ENCODE measurements around the gene MTA2.
"Not testable (repeated sequence)": the region's sequence is repeated elsewhere in the genome, so short reads cannot be mapped to it uniquely, and the experiment has no call there.

The MTA2 gene

GRCh38 chr11:62565100-62565802 lies 36.4 kb downstream of the MTA2 start:
- no peak for DNase-seq

GRCh38 chr11:62561677-62562230 lies 39.9 kb downstream of the MTA2 start:
- DNase-seq: not testable (repeated sequence)

GRCh38 chr11:62560566-62561103 lies 41.0 kb downstream of the MTA2 start:
- DNase-seq: peak; percentile 80

- DNase-seq: not testable (repeated sequence)
Observed at GRCh38 chr11:62559626-62560025, 42.0 kb downstream of the MTA2 start.

GRCh38 chr11:62559204-62559603 lies 42.5 kb downstream of the MTA2 start:
- no peak for DNase-seq

- DNase-seq: no peak
Observed at GRCh38 chr11:62558669-62559068, 43.0 kb downstream of the MTA2 start.

GRCh38 chr11:62556875-62557631 lies 44.6 kb downstream of the MTA2 start:
- peak; percentile 93 for DNase-seq

GRCh38 chr11:62556108-62556874 lies 45.4 kb downstream of the MTA2 start:
- peak; percentile 97 for DNase-seq

GRCh38 chr11:62555464-62556107 lies 46.1 kb downstream of the MTA2 start:
- peak; percentile 92 for DNase-seq

- DNase-seq: no peak
Observed at GRCh38 chr11:62554387-62555167, 47.1 kb downstream of the MTA2 start.

GRCh38 chr11:62553839-62554361 lies 47.8 kb downstream of the MTA2 start:
- DNase-seq: no peak

GRCh38 chr11:62553080-62553838 lies 48.4 kb downstream of the MTA2 start:
- peak; percentile 67 for DNase-seq

GRCh38 chr11:62552485-62553079 lies 49.1 kb downstream of the MTA2 start:
- peak; percentile 21 for DNase-seq

- not testable (repeated sequence) for DNase-seq
Observed at GRCh38 chr11:62550478-62550877, 51.2 kb downstream of the MTA2 start.

GRCh38 chr11:62548545-62549335 lies 52.9 kb downstream of the MTA2 start:
- DNase-seq: no peak

- no peak for DNase-seq
Observed at GRCh38 chr11:62547691-62548281, 53.9 kb downstream of the MTA2 start.

GRCh38 chr11:62546929-62547625 lies 54.6 kb downstream of the MTA2 start:
- DNase-seq: peak; percentile 24
